GM18868 (cell line): ENCODE data around the gene LBH.

Experiments used
- ATAC-seq: cut with Tn5 transposase; IDR thresholded peaks from one replicate; pipeline ENCODE4 v1.9.1; 2021; ENCODE audit warnings: mild to moderate bottlenecking, moderate library complexity; ENCODE audit not compliant: unreplicated experiment

Gene LBH

GRCh38 chr2:30231212-30231995 lies at the start of gene LBH:
TSS of gene LBH (plus strand) at chr2:30231534. CDS start at chr2:30231739, 205 bp downstream.
- peak; percentile 56 for ATAC-seq

GRCh38 chr2:30184035-30184434 lies 47.3 kb upstream of the LBH start:
- ATAC-seq: no peak

GRCh38 chr2:30185178-30185577 lies 46.2 kb upstream of the LBH start:
- no peak for ATAC-seq

GRCh38 chr2:30188292-30188691 lies 43.0 kb upstream of the LBH start:
- no peak for ATAC-seq

GRCh38 chr2:30190637-30191036 lies 40.7 kb upstream of the LBH start:
- no peak for ATAC-seq

GRCh38 chr2:30191107-30191506 lies 40.2 kb upstream of the LBH start:
- no peak for ATAC-seq

- no peak for ATAC-seq
Measured at GRCh38 chr2:30191819-30192271, 39.5 kb upstream of the LBH start.

- ATAC-seq: no peak
Measured at GRCh38 chr2:30192314-30192713, 39.0 kb upstream of the LBH start.

GRCh38 chr2:30193104-30193681 lies 38.1 kb upstream of the LBH start:
- ATAC-seq: no peak

- no peak for ATAC-seq
Measured at GRCh38 chr2:30194421-30194820, 36.9 kb upstream of the LBH start.

GRCh38 chr2:30195016-30195415 lies 36.3 kb upstream of the LBH start:
- ATAC-seq: no peak

- no peak for ATAC-seq
Measured at GRCh38 chr2:30197570-30198192, 33.7 kb upstream of the LBH start.

- ATAC-seq: no peak
Measured at GRCh38 chr2:30201990-30202389, 29.3 kb upstream of the LBH start.

- ATAC-seq: no peak
Measured at GRCh38 chr2:30203156-30203555, 28.2 kb upstream of the LBH start.

GRCh38 chr2:30204281-30204680 lies 27.1 kb upstream of the LBH start:
- no peak for ATAC-seq

- ATAC-seq: no peak
Measured at GRCh38 chr2:30205456-30205855, 25.9 kb upstream of the LBH start.

GRCh38 chr2:30206461-30207430 lies 24.6 kb upstream of the LBH start:
- ATAC-seq: no peak

GRCh38 chr2:30208453-30208852 lies 22.9 kb upstream of the LBH start:
- ATAC-seq: peak; percentile 47

- ATAC-seq: no peak
Measured at GRCh38 chr2:30209227-30209626, 22.1 kb upstream of the LBH start.

GRCh38 chr2:30213326-30213725 lies 18.0 kb upstream of the LBH start:
- ATAC-seq: no peak

- ATAC-seq: no peak
Measured at GRCh38 chr2:30213907-30214463, 17.3 kb upstream of the LBH start.
